GM23338 (cell line): Measurements from ENCODE around the gene FARSA.
"Not testable (repeated sequence)": the region's sequence is repeated elsewhere in the genome, so short reads cannot be mapped to it uniquely, and the experiment has no call there.

ENCODE experiments used
- CREB1 ChIP-seq: fragments of 250-450 bp; sonication (Bioruptor Pico); IDR thresholded peaks from 2 replicates; pipeline ENCODE4 v1.5.0; 2020; ENCODE audit warnings: low read depth, mild to moderate bottlenecking, moderate library complexity
- CTCF ChIP-seq, 2 experiments: fragments of 200-600 bp in 1 of 2; sonication (generic) in 1 of 2; conservative IDR thresholded peaks; 2 replicates each; pipeline versions ENCODE4 v1.5.1 to v1.6.1; 2016 to 2017; ENCODE audit warnings: antibody characterized with exemption in 2 of 2, low read depth in 2 of 2, mild to moderate bottlenecking in 2 of 2, moderate library complexity in 1 of 2
- ETS1 ChIP-seq: IDR thresholded peaks from 2 replicates; pipeline ENCODE4 v1.6.1; 2016; ENCODE audit warnings: antibody characterized with exemption
- EZH2 ChIP-seq: fragments of 200-600 bp; sonication (generic); IDR thresholded peaks from one replicate; pipeline ENCODE4 v1.8.0; 2017; ENCODE audit warnings: antibody characterized with exemption, mild to moderate bottlenecking, low read depth; ENCODE audit not compliant: unreplicated experiment
- EZH2phosphoT487 ChIP-seq: fragments of 200-600 bp; sonication (generic); IDR thresholded peaks from one replicate; pipeline ENCODE4 v1.8.1; 2018; ENCODE audit warnings: antibody characterized with exemption; ENCODE audit not compliant: unreplicated experiment
- JUNB ChIP-seq: IDR thresholded peaks from one replicate; pipeline ENCODE4 v1.6.1; 2016; ENCODE audit warnings: antibody characterized with exemption; ENCODE audit not compliant: unreplicated experiment
- NANOG ChIP-seq: IDR thresholded peaks from 2 replicates; pipeline ENCODE4 v1.6.1; 2016; ENCODE audit warnings: antibody characterized with exemption, borderline replicate concordance
- POLR2AphosphoS5 ChIP-seq: IDR thresholded peaks from 2 replicates; pipeline ENCODE4 v1.6.1; 2016; ENCODE audit warnings: antibody characterized with exemption, low read depth
- REST ChIP-seq: IDR thresholded peaks from one replicate; pipeline ENCODE4 v1.6.1; 2018; ENCODE audit warnings: antibody characterized with exemption; ENCODE audit not compliant: unreplicated experiment
- STAT1 ChIP-seq: IDR thresholded peaks from one replicate; pipeline ENCODE4 v1.6.1; 2016; ENCODE audit warnings: antibody characterized with exemption; ENCODE audit not compliant: unreplicated experiment
- ZNF114 ChIP-seq: fragments of 250-450 bp; sonication (Bioruptor Pico); IDR thresholded peaks from 2 replicates; pipeline ENCODE4 v1.5.0; 2020; ENCODE audit warnings: mild to moderate bottlenecking, moderate library complexity
- ZNF331 ChIP-seq: fragments of 250-450 bp; sonication (Bioruptor Pico); IDR thresholded peaks from 2 replicates; pipeline ENCODE4 v1.5.0; 2020; ENCODE audit warnings: low read depth, mild to moderate bottlenecking, moderate library complexity
- ZNF462 ChIP-seq: fragments of 250-450 bp; sonication (Bioruptor Pico); IDR thresholded peaks from 2 replicates; pipeline ENCODE4 v1.5.0; 2020; ENCODE audit warnings: mild to moderate bottlenecking, moderate library complexity

GRCh38 chr19:12915860-12916259 is 17.7 kb downstream of the FARSA start:
- not testable (repeated sequence) for TF ChIP-seq POLR2AphosphoS5; CTCF (conservative IDR thresholded peaks at IDR 0.05; ENCODE audit: low read depth in 2 of 2); EZH2; CREB1 (CRISPR knock-in tag); REST; EZH2phosphoT487; ETS1; NANOG; ZNF462 (CRISPR knock-in tag); JUNB; ZNF114 (CRISPR knock-in tag); STAT1; ZNF331 (CRISPR knock-in tag)
